Astrocyte (in vitro differentiated cells and primary cell): Measurements from ENCODE around the gene CAMK1D. TPM values are rescaled to one million over a fixed set of nuclear protein-coding genes. Genes with fewer than 3 reads are reported as not detected.

ENCODE experiments used
- DNase-seq: peaks from one replicate; pipeline ENCODE4 v3.0.0-alpha.2; 2010; ENCODE audit warnings: low read depth
- FAIRE-seq: peaks from 2 replicates; lab custom pipeline; 2011; peaks lifted over from hg19 to GRCh38; lab: Jason Lieb, UNC
- H2AFZ ChIP-seq: 2 replicates; pipeline ENCODE4 v1.6.0; 2012; ENCODE audit warnings: low read depth, low read length, inconsistent platforms
- H3K27ac ChIP-seq: 2 replicates; pipeline ENCODE4 v1.5.1; 2011; ENCODE audit warnings: low read depth, low read length, inconsistent platforms
- H3K27me3 ChIP-seq: 2 replicates; pipeline ENCODE4 v1.6.0; 2011; ENCODE audit warnings: low read length, inconsistent platforms; ENCODE audit not compliant: insufficient read depth
- H3K36me3 ChIP-seq: 2 replicates; pipeline ENCODE4 v1.5.1; 2011; ENCODE audit warnings: low read length, inconsistent platforms; ENCODE audit not compliant: insufficient read depth
- H3K4me1 ChIP-seq: 2 replicates; pipeline ENCODE4 v1.5.1; 2011; ENCODE audit warnings: low read length, inconsistent platforms; ENCODE audit not compliant: insufficient read depth
- H3K4me2 ChIP-seq: 2 replicates; pipeline ENCODE4 v1.6.0; 2012; ENCODE audit warnings: low read length, inconsistent platforms
- H3K4me3 ChIP-seq: 2 replicates; pipeline ENCODE4 v1.5.1; 2011; ENCODE audit warnings: low read depth, mild to moderate bottlenecking, low read length, inconsistent platforms; ENCODE audit not compliant: insufficient read depth
- H3K79me2 ChIP-seq: 2 replicates; pipeline ENCODE4 v1.6.0; 2012; ENCODE audit warnings: mild to moderate bottlenecking, low read length, inconsistent platforms; ENCODE audit not compliant: insufficient read depth
- H3K9ac ChIP-seq: 2 replicates; pipeline ENCODE4 v1.6.0; 2012; ENCODE audit warnings: mild to moderate bottlenecking, low read length, inconsistent platforms
- H3K9me3 ChIP-seq: 2 replicates; pipeline ENCODE4 v1.5.1; 2012; ENCODE audit warnings: low read depth, mild to moderate bottlenecking, low read length, inconsistent platforms; ENCODE audit not compliant: insufficient read depth
- H4K20me1 ChIP-seq: 2 replicates; pipeline ENCODE4 v1.6.0; 2012; ENCODE audit warnings: low read length, inconsistent platforms; ENCODE audit not compliant: insufficient read depth
- H3K27ac Mint-ChIP-seq: one replicate; pipeline ENCODE4 v1.8.0; 2021; ENCODE audit warnings: mild to moderate bottlenecking, mixed read lengths; ENCODE audit not compliant: unreplicated experiment
- H3K27me3 Mint-ChIP-seq: one replicate; pipeline ENCODE4 v1.8.0; 2021; ENCODE audit warnings: low read depth, mixed read lengths; ENCODE audit not compliant: unreplicated experiment
- H3K36me3 Mint-ChIP-seq: one replicate; pipeline ENCODE4 v1.8.0; 2021; ENCODE audit warnings: low read depth, mixed read lengths; ENCODE audit not compliant: unreplicated experiment
- H3K4me1 Mint-ChIP-seq: one replicate; pipeline ENCODE4 v1.8.0; 2021; ENCODE audit warnings: low read depth, mixed read lengths; ENCODE audit not compliant: unreplicated experiment
- H3K4me3 Mint-ChIP-seq: one replicate; pipeline ENCODE4 v1.8.0; 2021; ENCODE audit warnings: mild to moderate bottlenecking, moderate library complexity, mixed read lengths; ENCODE audit not compliant: unreplicated experiment
- H3K9me3 Mint-ChIP-seq: one replicate; pipeline ENCODE4 v1.8.0; 2021; ENCODE audit warnings: mild to moderate bottlenecking, mixed read lengths; ENCODE audit not compliant: unreplicated experiment
- EZH2 ChIP-seq: IDR thresholded peaks from 2 replicates; pipeline ENCODE4 v1.6.1; 2012; ENCODE audit warnings: mild to moderate bottlenecking, low read length, inconsistent platforms; ENCODE audit not compliant: insufficient read depth
- total RNA-seq: library from RNA; stranded (reverse); gene quantifications from 2 replicates; pipeline ENCODE4 v1.2.1, GENCODE V29; 2021
- TF ChIP-seq, protein P1 (sequence below): IDR thresholded peaks from 2 replicates; pipeline ENCODE4 v1.5.1; 2011; ENCODE audit warnings: low read depth, mild to moderate bottlenecking, inconsistent platforms, low read length, moderate library complexity; ENCODE audit not compliant: insufficient read depth

The CAMK1D gene
- total RNA-seq, 1 donor from 2014 or later, result 23.6 TPM

DNA sequence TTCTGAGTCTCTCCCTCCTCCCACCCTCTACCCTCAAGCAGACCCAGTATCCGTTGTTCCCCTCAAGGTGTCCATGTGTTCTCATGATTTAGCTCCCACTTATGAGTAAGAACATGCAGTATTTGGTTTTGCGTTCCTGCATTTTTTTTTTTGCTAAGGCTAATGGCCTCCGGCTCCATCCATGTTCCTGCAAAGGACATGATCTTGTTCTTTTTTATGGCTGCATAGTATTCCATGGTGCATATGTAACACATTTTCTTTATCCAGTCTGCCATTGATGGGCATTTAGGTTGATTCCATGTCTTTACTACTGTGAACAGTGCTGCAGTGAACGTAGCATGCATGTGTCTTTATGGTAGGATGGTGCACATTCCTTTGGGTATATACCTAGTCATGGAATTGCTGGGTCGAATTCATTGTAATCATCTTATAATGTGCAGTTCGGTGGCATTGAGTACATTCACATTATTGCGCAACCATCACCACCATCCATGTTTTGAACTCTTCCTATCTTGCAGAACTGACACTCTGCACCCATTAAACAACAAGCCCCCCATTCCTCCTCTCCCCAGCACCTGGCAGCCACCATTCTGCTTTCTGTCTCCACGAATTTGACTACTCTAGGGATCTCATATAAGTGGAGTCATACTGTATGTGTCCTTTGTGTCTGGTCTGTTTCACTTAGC, 125.5 kb downstream of the CAMK1D start:
- Histone ChIP-seq H3K9ac (no peak overlapping the region), H3K79me2 (peaks cover 21% of the 10 kb centered on the region), H3K36me3 (no peaks in the 10 kb centered on the region), H3K4me1 (peaks cover 12% of the 10 kb centered on the region), H2AFZ (no peak overlapping the region), H4K20me1 (peaks cover 39% of the 10 kb centered on the region), H3K4me3 (no peak overlapping the region), H3K4me2 (no peak overlapping the region), H3K9me3 (no peaks in the 10 kb centered on the region), H3K27me3 (no peaks in the 10 kb centered on the region), H3K27ac (no peak overlapping the region)
- FAIRE-seq, result no peak
- Mint-ChIP-seq H3K9me3 (peaks cover 2% of the 10 kb centered on the region), H3K4me1 (peaks cover 10% of the 10 kb centered on the region), H3K27me3 (peaks cover 3% of the 10 kb centered on the region), H3K4me3 (no peak overlapping the region), H3K27ac (no peak overlapping the region), H3K36me3 (peaks cover 5% of the 10 kb centered on the region)
- DNase-seq, result no peak
- no peak for TF ChIP-seq EZH2
- TF ChIP-seq, protein P1, sequence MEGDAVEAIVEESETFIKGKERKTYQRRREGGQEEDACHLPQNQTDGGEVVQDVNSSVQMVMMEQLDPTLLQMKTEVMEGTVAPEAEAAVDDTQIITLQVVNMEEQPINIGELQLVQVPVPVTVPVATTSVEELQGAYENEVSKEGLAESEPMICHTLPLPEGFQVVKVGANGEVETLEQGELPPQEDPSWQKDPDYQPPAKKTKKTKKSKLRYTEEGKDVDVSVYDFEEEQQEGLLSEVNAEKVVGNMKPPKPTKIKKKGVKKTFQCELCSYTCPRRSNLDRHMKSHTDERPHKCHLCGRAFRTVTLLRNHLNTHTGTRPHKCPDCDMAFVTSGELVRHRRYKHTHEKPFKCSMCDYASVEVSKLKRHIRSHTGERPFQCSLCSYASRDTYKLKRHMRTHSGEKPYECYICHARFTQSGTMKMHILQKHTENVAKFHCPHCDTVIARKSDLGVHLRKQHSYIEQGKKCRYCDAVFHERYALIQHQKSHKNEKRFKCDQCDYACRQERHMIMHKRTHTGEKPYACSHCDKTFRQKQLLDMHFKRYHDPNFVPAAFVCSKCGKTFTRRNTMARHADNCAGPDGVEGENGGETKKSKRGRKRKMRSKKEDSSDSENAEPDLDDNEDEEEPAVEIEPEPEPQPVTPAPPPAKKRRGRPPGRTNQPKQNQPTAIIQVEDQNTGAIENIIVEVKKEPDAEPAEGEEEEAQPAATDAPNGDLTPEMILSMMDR, result no peak

DNA sequence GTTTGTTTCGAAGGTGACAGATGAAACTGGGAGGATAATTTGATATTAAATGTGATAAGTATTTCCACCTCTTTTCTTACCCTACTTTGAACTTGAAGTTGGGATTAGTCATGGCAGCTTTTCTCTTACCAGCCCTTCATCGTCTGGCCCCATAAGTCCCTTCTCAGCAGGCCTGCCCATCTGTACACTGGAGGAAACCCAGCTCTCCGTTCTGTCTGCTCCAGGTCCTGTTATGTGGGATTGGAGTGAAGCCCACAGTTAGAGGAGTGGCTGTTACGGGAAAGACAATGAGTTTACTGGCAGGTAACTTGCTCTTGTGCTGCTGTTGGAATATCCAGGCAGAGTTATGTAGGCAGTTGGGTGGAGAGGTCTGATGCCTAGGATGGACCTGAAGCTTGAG, 127.3 kb downstream of the CAMK1D start:
- FAIRE-seq, result no peak
- no peak overlapping the region for H3K4me3 Mint-ChIP-seq

More for the DNA sequence above, 127.3 kb downstream of the CAMK1D start:
- no peaks in the 10 kb centered on the region for H3K36me3 ChIP-seq
- Mint-ChIP-seq H3K9me3 (peaks cover 5% of the 10 kb centered on the region), H3K36me3 (peaks cover 12% of the 10 kb centered on the region), H3K4me1 (peaks cover 10% of the 10 kb centered on the region), H3K27me3 (no peaks in the 10 kb centered on the region), H3K27ac (no peak overlapping the region)
- H2AFZ ChIP-seq, result no peak overlapping the region
- no peak for TF ChIP-seq EZH2
- TF ChIP-seq, protein P1, result no peak
- H3K9ac ChIP-seq, result no peak overlapping the region
- no peaks in the 10 kb centered on the region for H3K27me3 ChIP-seq
- H3K4me2 ChIP-seq, result no peak overlapping the region
- H3K4me3 ChIP-seq, result no peak overlapping the region
- no peak for DNase-seq
- H3K9me3 ChIP-seq, result no peaks in the 10 kb centered on the region
- H4K20me1 ChIP-seq, result peaks cover 31% of the 10 kb centered on the region
- H3K79me2 ChIP-seq, result peaks cover 14% of the 10 kb centered on the region
- no peak overlapping the region for H3K27ac ChIP-seq
- H3K4me1 ChIP-seq, result peaks cover 12% of the 10 kb centered on the region
